NCI-H345 (cell line): ENCODE measurements around the gene ATG5.
"Not testable (repeated sequence)": the region's sequence is repeated elsewhere in the genome, so short reads cannot be mapped to it uniquely, and the experiment has no call there.

ENCODE experiments used
- DNase-seq: peaks from one replicate; lab custom pipeline; 2025; lab: John Stamatoyannopoulos, UW

The ATG5 gene

GRCh38 chr6:106309766-106310373, 15.7 kb downstream of the ATG5 start:
- no peak for DNase-seq

GRCh38 chr6:106308985-106309384, 16.6 kb downstream of the ATG5 start:
- DNase-seq, result no peak

GRCh38 chr6:106305740-106306139, 19.8 kb downstream of the ATG5 start:
- no peak for DNase-seq

- DNase-seq, result no peak
Measured at GRCh38 chr6:106300944-106301343, 24.6 kb downstream of the ATG5 start.

GRCh38 chr6:106300020-106300780, 25.4 kb downstream of the ATG5 start:
- DNase-seq, result no peak

GRCh38 chr6:106293116-106293515, 32.4 kb downstream of the ATG5 start:
- no peak for DNase-seq

- DNase-seq, result no peak
Measured at GRCh38 chr6:106290954-106291353, 34.6 kb downstream of the ATG5 start.

- no peak for DNase-seq
Measured at GRCh38 chr6:106290032-106290431, 35.5 kb downstream of the ATG5 start.

GRCh38 chr6:106287215-106287614, 38.3 kb downstream of the ATG5 start:
- DNase-seq, result no peak

GRCh38 chr6:106286746-106287145, 38.8 kb downstream of the ATG5 start:
- DNase-seq, result no peak

- DNase-seq, result no peak
Measured at GRCh38 chr6:106283481-106283880, 42.1 kb downstream of the ATG5 start.

GRCh38 chr6:106281661-106282060, 43.9 kb downstream of the ATG5 start:
- DNase-seq, result no peak

- no peak for DNase-seq
Measured at GRCh38 chr6:106281088-106281487, 44.5 kb downstream of the ATG5 start.

GRCh38 chr6:106279179-106279578, 46.4 kb downstream of the ATG5 start:
- DNase-seq, result no peak

- no peak for DNase-seq
Measured at GRCh38 chr6:106275692-106276091, 49.9 kb downstream of the ATG5 start.

- DNase-seq, result no peak
Measured at GRCh38 chr6:106273087-106273486, 52.5 kb downstream of the ATG5 start.

- DNase-seq, result no peak
Measured at GRCh38 chr6:106272287-106272686, 53.3 kb downstream of the ATG5 start.

- DNase-seq, result no peak
Measured at GRCh38 chr6:106270414-106270813, 55.1 kb downstream of the ATG5 start.

GRCh38 chr6:106269268-106269919, 56.2 kb downstream of the ATG5 start:
- DNase-seq, result not testable (repeated sequence)

GRCh38 chr6:106268500-106268899, 57.1 kb downstream of the ATG5 start:
- not testable (repeated sequence) for DNase-seq

- DNase-seq, result not testable (repeated sequence)
Measured at GRCh38 chr6:106264433-106264832, 61.1 kb downstream of the ATG5 start.

- not testable (repeated sequence) for DNase-seq
Measured at GRCh38 chr6:106259748-106260147, 65.8 kb downstream of the ATG5 start.

GRCh38 chr6:106258726-106259125, 66.8 kb downstream of the ATG5 start:
- no peak for DNase-seq
